Mesenchymal stem cell (in vitro differentiated cells and primary cell): ENCODE measurements around the gene GPBP1.

Experiments used
- DNase-seq: peaks from one replicate; pipeline ENCODE4 v3.0.0-alpha.2; 2013
- H2AFZ ChIP-seq: one replicate; pipeline ENCODE4 v1.6.1; 2013; ENCODE audit warnings: low read depth, mild to moderate bottlenecking, control low read depth, inconsistent platforms, low read length, moderate library complexity
- H2AK5ac ChIP-seq: 2 replicates; pipeline ENCODE4 v1.6.1; 2013; ENCODE audit warnings: low read length, moderate library complexity, mild to moderate bottlenecking, inconsistent platforms; ENCODE audit not compliant: severe bottlenecking
- H2BK120ac ChIP-seq: one replicate; pipeline ENCODE4 v1.6.1; 2013; ENCODE audit warnings: low read depth, mild to moderate bottlenecking, inconsistent platforms, low read length, moderate library complexity
- H2BK12ac ChIP-seq, 2 experiments: one replicate each; pipeline ENCODE4 v1.6.1; 2013; ENCODE audit warnings: inconsistent platforms in 2 of 2, low read length in 2 of 2, mild to moderate bottlenecking in 2 of 2, moderate library complexity in 2 of 2, control low read depth in 1 of 2
- H2BK15ac ChIP-seq: one replicate; pipeline ENCODE4 v1.6.1; 2013; ENCODE audit warnings: mild to moderate bottlenecking, low read depth, inconsistent platforms; ENCODE audit not compliant: poor library complexity, severe bottlenecking
- H2BK5ac ChIP-seq: 2 replicates; pipeline ENCODE4 v1.6.1; 2013; ENCODE audit warnings: low read depth, mild to moderate bottlenecking, low read length, control low read depth, inconsistent platforms; ENCODE audit not compliant: poor library complexity, severe bottlenecking
- H3K14ac ChIP-seq, 2 experiments: one replicate each; pipeline ENCODE4 v1.6.1; 2013; ENCODE audit warnings: inconsistent platforms in 2 of 2, low read length in 2 of 2, control low read depth in 1 of 2, mild to moderate bottlenecking in 1 of 2, moderate library complexity in 1 of 2
- H3K18ac ChIP-seq, 2 experiments: one replicate each; pipeline ENCODE4 v1.6.1; 2013; ENCODE audit warnings: inconsistent platforms in 2 of 2, low read length in 2 of 2, control low read depth in 1 of 2, low read depth in 1 of 2, mild to moderate bottlenecking in 1 of 2
- H3K23ac ChIP-seq, 2 experiments: one replicate each; pipeline ENCODE4 v1.6.1; 2013; ENCODE audit warnings: inconsistent platforms in 2 of 2, low read length in 2 of 2, mild to moderate bottlenecking in 2 of 2, moderate library complexity in 2 of 2, control low read depth in 1 of 2
- H3K27ac ChIP-seq: 2 replicates; pipeline ENCODE4 v1.5.1; 2013; ENCODE audit warnings: mild to moderate bottlenecking, moderate library complexity, low read length, control low read depth, inconsistent platforms; ENCODE audit not compliant: poor library complexity, severe bottlenecking
- H3K27me3 ChIP-seq, 2 experiments: 2 replicates each; pipeline versions ENCODE4 v1.6.1 to v1.7.0; 2013; ENCODE audit warnings: low read length in 2 of 2, mild to moderate bottlenecking in 2 of 2, moderate library complexity in 2 of 2, control low read depth in 1 of 2, inconsistent platforms in 1 of 2; ENCODE audit not compliant: control insufficient read depth in 1 of 2, insufficient read depth in 1 of 2
- H3K36me3 ChIP-seq, 2 experiments: 2 replicates each; pipeline versions ENCODE4 v1.6.1 to v1.7.0; 2013; ENCODE audit warnings: low read length in 2 of 2, control low read depth in 1 of 2, inconsistent platforms in 1 of 2, low read depth in 1 of 2, mild to moderate bottlenecking in 1 of 2; ENCODE audit not compliant: insufficient read depth in 2 of 2, control insufficient read depth in 1 of 2
- H3K4ac ChIP-seq, 2 experiments: one replicate each; pipeline ENCODE4 v1.6.1; 2013; ENCODE audit warnings: inconsistent platforms in 2 of 2, low read length in 2 of 2, mild to moderate bottlenecking in 2 of 2, moderate library complexity in 2 of 2, control low read depth in 1 of 2, low read depth in 1 of 2
- H3K4me1 ChIP-seq: 2 replicates; pipeline ENCODE4 v1.6.1; 2013; ENCODE audit warnings: low read depth, low read length, control low read depth; ENCODE audit not compliant: control insufficient read depth, insufficient read depth
- H3K4me2 ChIP-seq: 2 replicates; pipeline ENCODE4 v1.6.1; 2013; ENCODE audit warnings: low read length, mild to moderate bottlenecking, inconsistent platforms; ENCODE audit not compliant: poor library complexity, severe bottlenecking
- H3K4me3 ChIP-seq, 2 experiments: 2 replicates each; pipeline versions ENCODE4 v1.5.1 to v1.7.0; 2013; ENCODE audit warnings: low read length in 2 of 2, mild to moderate bottlenecking in 2 of 2, control low read depth in 1 of 2, low read depth in 1 of 2; ENCODE audit not compliant: insufficient read depth in 1 of 2
- H3K79me1 ChIP-seq: replicated peaks from 2 replicates; pipeline ENCODE4 v1.6.1; 2013; ENCODE audit warnings: mild to moderate bottlenecking, control low read depth, low read length, inconsistent platforms; ENCODE audit not compliant: poor library complexity, severe bottlenecking
- H3K9ac ChIP-seq: 2 replicates; pipeline ENCODE4 v1.7.0; 2013; ENCODE audit warnings: mild to moderate bottlenecking, low read length, moderate library complexity
- H3K9me3 ChIP-seq: 2 replicates; pipeline ENCODE4 v1.7.0; 2013; ENCODE audit warnings: mild to moderate bottlenecking, low read length; ENCODE audit not compliant: control insufficient read depth
- H4K8ac ChIP-seq: one replicate; pipeline ENCODE4 v1.6.1; 2013; ENCODE audit warnings: inconsistent platforms, mild to moderate bottlenecking, low read length, moderate library complexity
- H4K91ac ChIP-seq: one replicate; pipeline ENCODE4 v1.6.1; 2013; ENCODE audit warnings: mild to moderate bottlenecking, low read length, inconsistent platforms
- WGBS: methylation state at CpG from one replicate; pipeline ENCODE4 v1.1.7; 2013; ENCODE audit warnings: mixed read lengths; 5-methylcytosine and 5-hydroxymethylcytosine counted together

Gene GPBP1

GRCh38 chr5:57207681-57208080, 33.8 kb downstream of the GPBP1 start:
- Histone ChIP-seq H4K8ac (peak overlapping the region; percentile 77), H3K4me3 (no peak overlapping the region), H3K18ac (no peak overlapping the region), H2BK12ac (peak overlapping the region in 1 of 2 experiments; percentile 21), H3K9me3 (no peaks in the 10 kb centered on the region), H3K27me3 (no peaks in the 10 kb centered on the region), H3K36me3 (peaks cover 0 to 13% of the 10 kb centered on the region in 2 experiments), H3K9ac (no peak overlapping the region), H2AK5ac (no peak overlapping the region), H3K4me1 (peaks cover 4% of the 10 kb centered on the region), H2BK5ac (no peak overlapping the region), H2AFZ (no peak overlapping the region), H2BK120ac (no peak overlapping the region), H3K27ac (no peak overlapping the region), H4K91ac (peak overlapping the region; percentile 59), H3K4me2 (no peak overlapping the region), H3K79me1 (no peaks in the 10 kb centered on the region), H2BK15ac (no peak overlapping the region), H3K23ac (no peak overlapping the region), H3K14ac (no peak overlapping the region), H3K4ac (no peak overlapping the region)
- no peak for DNase-seq
- 98% methylated on average over 7 of the region's 7 CpGs for WGBS

- Histone ChIP-seq H3K14ac (no peak overlapping the region), H2BK120ac (no peak overlapping the region), H3K18ac (no peak overlapping the region), H2AFZ (no peak overlapping the region), H2BK15ac (no peak overlapping the region), H3K4ac (no peak overlapping the region), H4K91ac (no peak overlapping the region), H3K79me1 (no peaks in the 10 kb centered on the region), H4K8ac (no peak overlapping the region), H3K4me1 (peaks cover 2% of the 10 kb centered on the region), H3K4me2 (no peak overlapping the region), H3K9me3 (no peaks in the 10 kb centered on the region), H3K27me3 (no peaks in the 10 kb centered on the region), H2BK12ac (no peak overlapping the region), H2AK5ac (no peak overlapping the region), H3K36me3 (peaks cover 7 to 16% of the 10 kb centered on the region in 2 experiments), H2BK5ac (no peak overlapping the region), H3K9ac (peak overlapping the region; percentile 3), H3K4me3 (no peak overlapping the region), H3K27ac (peak overlapping the region; percentile 9), H3K23ac (no peak overlapping the region)
- DNase-seq: peak; percentile 33
- WGBS: 75% methylated on average over 2 of the region's 2 CpGs
Measured at GRCh38 chr5:57209316-57210040, 35.6 kb downstream of the GPBP1 start.

GRCh38 chr5:57210633-57211032, 36.8 kb downstream of the GPBP1 start:
- no peak overlapping the region for H3K4ac ChIP-seq

GRCh38 chr5:57211039-57211438, 37.2 kb downstream of the GPBP1 start:
- Histone ChIP-seq H3K4ac (no peak overlapping the region), H3K4me3 (no peak overlapping the region), H3K23ac (no peak overlapping the region), H4K91ac (no peak overlapping the region), H4K8ac (no peak overlapping the region), H3K4me2 (no peak overlapping the region), H3K4me1 (peaks cover 2% of the 10 kb centered on the region), H2BK120ac (no peak overlapping the region), H3K9me3 (no peaks in the 10 kb centered on the region), H3K79me1 (no peaks in the 10 kb centered on the region), H3K36me3 (peaks cover 18% of the 10 kb centered on the region in 2 experiments), H3K27ac (no peak overlapping the region), H2AFZ (no peak overlapping the region), H3K14ac (no peak overlapping the region), H2BK5ac (no peak overlapping the region), H2BK15ac (no peak overlapping the region), H3K27me3 (no peaks in the 10 kb centered on the region), H3K9ac (no peak overlapping the region), H3K18ac (no peak overlapping the region), H2BK12ac (no peak overlapping the region), H2AK5ac (no peak overlapping the region)
- DNase-seq: no peak
- 98% methylated on average over 5 of the region's 5 CpGs for WGBS

More at GRCh38 chr5:57210633-57211032, 36.8 kb downstream of the GPBP1 start:
- Histone ChIP-seq H3K36me3 (peaks cover 18 to 20% of the 10 kb centered on the region in 2 experiments), H3K27me3 (no peaks in the 10 kb centered on the region), H3K4me3 (no peak overlapping the region), H2BK5ac (no peak overlapping the region), H4K8ac (no peak overlapping the region), H2BK12ac (no peak overlapping the region), H3K27ac (no peak overlapping the region), H3K4me1 (peaks cover 2% of the 10 kb centered on the region), H3K23ac (no peak overlapping the region), H3K79me1 (no peaks in the 10 kb centered on the region), H3K9me3 (no peaks in the 10 kb centered on the region), H4K91ac (no peak overlapping the region), H2AFZ (no peak overlapping the region), H2BK120ac (no peak overlapping the region), H3K9ac (no peak overlapping the region), H3K14ac (no peak overlapping the region), H2BK15ac (no peak overlapping the region), H3K18ac (no peak overlapping the region), H3K4me2 (no peak overlapping the region), H2AK5ac (no peak overlapping the region)
- DNase-seq: no peak
